GM06990 (cell line): Measurements from ENCODE around the gene PRRC2B.
"Not testable (repeated sequence)": the region's sequence is repeated elsewhere in the genome, so short reads cannot be mapped to it uniquely, and the experiment has no call there.

Experiments
- DNase-seq: peaks from one replicate; pipeline ENCODE4 v3.0.0-alpha.2; 2011; ENCODE audit not compliant: insufficient read length; ENCODE audit errors: extremely low read depth
- H3K27me3 ChIP-seq: replicated peaks from 2 replicates; pipeline ENCODE4 v1.6.0; 2011; ENCODE audit warnings: low read length; ENCODE audit not compliant: control insufficient read depth, insufficient read depth
- H3K36me3 ChIP-seq: 2 replicates; pipeline ENCODE4 v1.5.1; 2011; ENCODE audit warnings: low read length; ENCODE audit not compliant: control insufficient read depth, insufficient read depth
- H3K4me3 ChIP-seq: replicated peaks from 2 replicates; pipeline ENCODE4 v1.5.1; 2011; ENCODE audit warnings: low read depth, mild to moderate bottlenecking, control low read depth, low read length
- TF ChIP-seq, protein P1 (sequence below): IDR thresholded peaks from 2 replicates; pipeline ENCODE4 v1.5.1; 2011; ENCODE audit warnings: low read length, control low read depth, mild to moderate bottlenecking, inconsistent platforms; ENCODE audit not compliant: insufficient read depth, poor library complexity, severe bottlenecking

The PRRC2B gene

DNA sequence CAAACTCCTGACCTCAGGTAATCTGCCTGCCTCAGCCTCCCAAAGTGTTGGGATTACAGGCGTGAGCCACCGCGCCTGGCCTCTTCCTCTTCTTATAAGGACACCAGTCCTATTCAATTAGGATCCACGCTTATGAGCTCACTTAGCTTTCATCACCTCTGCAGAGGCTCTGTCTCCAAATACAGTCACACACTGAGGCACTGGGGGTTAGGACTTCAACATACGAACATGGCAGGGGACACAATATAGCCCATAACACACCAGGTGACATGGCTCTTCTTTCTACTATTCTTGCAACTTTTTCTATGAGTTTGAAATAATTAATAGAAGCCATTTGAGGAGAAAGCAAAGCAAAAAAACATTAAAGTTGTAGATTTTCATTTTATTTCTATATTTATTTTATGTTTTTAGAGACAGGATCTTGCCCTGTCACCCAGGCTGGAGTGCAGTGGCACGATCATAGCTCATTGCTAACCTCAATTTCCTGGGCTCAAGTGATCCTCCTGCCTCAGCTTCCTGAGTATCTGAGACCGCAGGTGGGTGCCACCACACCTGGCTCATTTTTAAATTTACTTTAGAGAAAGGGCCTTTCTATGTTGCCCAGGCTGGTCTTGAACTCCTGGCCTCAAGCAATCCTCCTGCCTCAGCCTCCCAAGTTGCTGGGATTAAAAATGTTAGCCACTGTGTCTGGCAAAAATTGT is 145.5 kb downstream of the PRRC2B start:
- DNase-seq = no peak
- Histone ChIP-seq H3K36me3 (no peaks in the 10 kb centered on the region), H3K27me3 (no peaks in the 10 kb centered on the region), H3K4me3 (no peak overlapping the region)
- TF ChIP-seq, protein P1, sequence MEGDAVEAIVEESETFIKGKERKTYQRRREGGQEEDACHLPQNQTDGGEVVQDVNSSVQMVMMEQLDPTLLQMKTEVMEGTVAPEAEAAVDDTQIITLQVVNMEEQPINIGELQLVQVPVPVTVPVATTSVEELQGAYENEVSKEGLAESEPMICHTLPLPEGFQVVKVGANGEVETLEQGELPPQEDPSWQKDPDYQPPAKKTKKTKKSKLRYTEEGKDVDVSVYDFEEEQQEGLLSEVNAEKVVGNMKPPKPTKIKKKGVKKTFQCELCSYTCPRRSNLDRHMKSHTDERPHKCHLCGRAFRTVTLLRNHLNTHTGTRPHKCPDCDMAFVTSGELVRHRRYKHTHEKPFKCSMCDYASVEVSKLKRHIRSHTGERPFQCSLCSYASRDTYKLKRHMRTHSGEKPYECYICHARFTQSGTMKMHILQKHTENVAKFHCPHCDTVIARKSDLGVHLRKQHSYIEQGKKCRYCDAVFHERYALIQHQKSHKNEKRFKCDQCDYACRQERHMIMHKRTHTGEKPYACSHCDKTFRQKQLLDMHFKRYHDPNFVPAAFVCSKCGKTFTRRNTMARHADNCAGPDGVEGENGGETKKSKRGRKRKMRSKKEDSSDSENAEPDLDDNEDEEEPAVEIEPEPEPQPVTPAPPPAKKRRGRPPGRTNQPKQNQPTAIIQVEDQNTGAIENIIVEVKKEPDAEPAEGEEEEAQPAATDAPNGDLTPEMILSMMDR = no peak

DNA sequence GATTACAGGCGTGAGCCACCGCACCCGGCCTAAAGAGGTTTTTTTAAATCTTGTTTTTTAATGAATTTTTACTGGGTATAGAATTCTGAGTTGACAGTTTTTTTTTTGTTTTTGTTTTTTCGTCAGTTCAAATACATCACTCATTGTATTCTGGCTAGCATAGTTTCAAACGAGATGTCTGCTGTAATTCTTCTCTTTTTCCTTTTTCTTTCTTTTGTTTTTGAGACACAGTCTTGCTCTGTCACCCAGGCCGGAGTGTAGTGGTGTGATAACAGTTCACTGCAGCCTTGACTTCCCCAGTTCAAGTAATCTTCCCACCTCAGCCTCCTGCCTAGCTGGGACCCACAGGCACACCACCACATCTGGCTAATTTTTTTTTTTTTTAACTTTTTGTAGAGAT is 149.3 kb downstream of the PRRC2B start:
- no peak for DNase-seq
- TF ChIP-seq, protein P1 = no peak
- no peaks in the 10 kb centered on the region for H3K27me3 ChIP-seq
- H3K36me3 ChIP-seq = no peaks in the 10 kb centered on the region
- no peak overlapping the region for H3K4me3 ChIP-seq

DNA sequence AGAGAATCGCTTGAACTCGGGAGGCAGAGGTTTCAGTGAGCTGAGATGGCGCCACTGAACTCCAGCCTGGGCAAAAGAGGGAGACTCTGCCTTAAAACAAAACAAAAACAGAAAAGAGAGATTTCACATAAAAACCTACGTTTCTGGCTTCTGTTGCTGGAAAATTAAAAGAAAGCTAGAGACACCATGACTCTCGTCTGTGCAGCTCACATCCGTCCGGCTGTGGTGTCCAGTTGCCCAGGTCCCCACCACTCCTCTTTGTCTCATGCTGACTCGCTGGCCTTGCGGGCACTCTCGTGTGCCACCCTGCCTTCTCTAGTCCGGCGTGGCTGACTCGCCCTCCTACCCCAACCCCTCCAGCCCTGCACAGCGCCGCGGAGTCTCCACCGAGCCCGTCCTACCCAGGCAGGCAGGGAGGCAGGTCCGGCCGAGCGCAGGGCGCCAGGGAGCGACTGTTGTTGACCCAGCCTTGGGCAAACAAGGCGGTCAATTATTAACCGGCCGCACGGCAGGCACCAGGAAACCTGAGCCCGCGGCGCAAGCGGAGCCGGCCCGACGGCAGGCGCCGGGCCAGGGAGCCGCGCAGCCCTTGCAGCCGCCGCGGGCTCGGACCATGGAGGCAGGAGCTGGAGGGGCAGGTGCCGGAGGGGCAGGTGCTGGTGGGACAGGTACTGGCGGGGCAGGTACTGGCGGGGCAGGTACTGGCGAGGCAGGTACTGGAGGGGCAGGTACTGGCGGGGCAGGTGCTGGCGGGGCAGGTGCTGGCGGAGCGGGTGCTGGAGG is 151.3 kb downstream of the PRRC2B start, which contains the start of gene PRRT1B:
TSS of gene PRRT1B (plus strand) at position 521 of the 783 bp plus-strand sequence. CDS start at position 614, 93 bp downstream.
- H3K4me3 ChIP-seq = no peak within 1 kb of the TSS
- TF ChIP-seq, protein P1 = no peak
- no peaks in the 10 kb centered on the region for H3K36me3 ChIP-seq
- no peak for DNase-seq
- H3K27me3 ChIP-seq = no peaks in the 10 kb centered on the region

DNA sequence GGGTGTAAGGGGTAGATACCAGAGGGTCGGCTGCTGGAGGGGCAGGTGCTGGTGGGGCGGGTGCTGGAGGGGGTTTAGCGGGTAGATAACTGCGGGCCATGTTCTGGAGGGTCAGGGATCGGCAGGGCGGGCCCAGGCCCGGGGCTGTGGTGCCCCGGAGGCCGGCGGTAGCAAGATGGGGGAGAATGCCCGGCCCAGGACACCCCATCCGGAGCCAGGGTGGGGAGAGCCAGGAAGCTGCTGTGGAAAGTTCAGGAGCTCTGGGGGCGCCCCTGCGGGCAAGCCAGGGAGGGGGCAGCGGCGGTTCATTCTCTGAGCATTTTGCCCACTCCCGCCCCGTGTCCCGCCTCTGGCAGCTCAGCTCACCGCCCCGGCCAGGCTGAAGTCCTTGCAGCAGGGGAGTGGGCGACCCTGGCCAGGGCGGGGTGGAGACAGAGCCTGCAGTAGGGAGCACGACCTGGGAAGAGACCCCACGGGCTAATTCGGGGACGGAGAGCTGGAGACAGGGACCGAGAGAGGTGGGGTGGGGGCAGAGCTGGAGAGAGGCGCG is 152.0 kb downstream of the PRRC2B start:
- no peak for DNase-seq

DNA sequence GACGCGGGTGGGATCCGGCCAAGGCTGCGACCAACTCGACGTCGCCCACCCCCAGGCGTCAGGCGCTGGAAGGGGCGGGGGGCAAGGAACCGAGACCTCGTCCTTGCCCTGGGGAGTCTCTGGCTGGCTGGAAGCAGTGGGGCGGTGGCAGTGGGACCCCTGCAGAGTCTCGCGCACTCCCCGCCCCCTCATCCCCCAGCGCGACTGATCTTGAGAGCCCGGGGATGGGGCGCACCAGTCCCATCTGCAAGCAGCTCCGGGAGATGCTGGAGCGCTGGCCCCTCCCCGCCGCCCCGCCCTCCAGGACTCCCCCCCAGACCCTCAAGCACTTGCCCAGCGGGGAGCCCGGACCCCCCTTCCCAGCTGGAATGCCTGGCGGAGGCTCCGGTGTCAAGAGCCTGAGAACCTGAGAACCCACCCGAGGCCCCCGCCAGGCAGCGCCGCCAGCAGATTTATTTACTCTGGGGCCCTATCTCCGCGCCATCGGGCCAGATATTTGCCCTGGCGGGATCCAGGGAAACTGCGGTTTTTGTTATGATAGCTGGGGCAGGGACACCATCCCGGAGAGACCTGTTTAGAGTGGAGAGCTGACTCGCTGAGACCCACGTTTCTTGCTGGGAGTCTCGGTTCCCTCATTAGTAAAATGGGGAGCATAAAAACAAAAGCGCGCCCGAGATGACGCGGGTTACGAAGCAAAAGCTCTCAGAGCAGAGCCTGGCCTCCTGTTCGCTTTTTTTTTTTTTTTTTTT is 152.6 kb downstream of the PRRC2B start:
- no peaks in the 10 kb centered on the region for H3K36me3 ChIP-seq
- H3K4me3 ChIP-seq = no peak overlapping the region
- no peaks in the 10 kb centered on the region for H3K27me3 ChIP-seq
- TF ChIP-seq, protein P1 = no peak
- no peak for DNase-seq

More for the DNA sequence above, 152.0 kb downstream of the PRRC2B start:
- Histone ChIP-seq H3K27me3 (no peaks in the 10 kb centered on the region), H3K4me3 (no peak overlapping the region), H3K36me3 (no peaks in the 10 kb centered on the region)
- TF ChIP-seq, protein P1 = no peak

DNA sequence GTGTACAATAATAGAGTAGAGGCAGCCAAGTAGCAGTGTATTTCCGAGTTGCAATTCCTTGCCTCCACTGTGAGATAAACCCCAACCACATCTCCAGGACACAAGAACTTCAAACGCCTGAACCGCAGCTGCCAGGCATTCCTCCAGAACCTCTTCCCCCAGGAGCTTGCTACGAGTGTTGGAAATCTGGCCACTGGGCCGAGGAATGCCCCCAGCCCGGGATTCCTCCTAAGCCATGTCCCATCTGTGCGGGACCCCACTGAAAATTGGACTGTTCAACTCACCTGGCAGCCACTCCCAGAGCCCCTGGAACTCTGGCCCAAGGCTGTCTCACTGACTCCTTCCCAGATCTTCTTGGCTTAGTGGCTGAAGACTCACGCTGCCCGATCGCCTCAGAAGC is 155.3 kb downstream of the PRRC2B start:
- not testable (repeated sequence) for H3K4me3 ChIP-seq, H3K36me3 ChIP-seq, DNase-seq, H3K27me3 ChIP-seq
